GM23338 (cell line): ENCODE results near the gene STX4. TPM values are rescaled to one million over a fixed set of nuclear protein-coding genes. Genes with fewer than 3 reads are reported as not detected.

ENCODE experiments used
- ATAC-seq: fragments of 200-7000 bp; cut with Tn5 transposase; 3 replicates; pipeline ENCODE4 v1.9.1; 2020
- DNase-seq: peaks from one replicate; pipeline ENCODE4 v3.0.0-alpha.2; 2015; ENCODE audit warnings: low spot score
- H2AFZ ChIP-seq: fragments of 200-600 bp; sonication (generic); 2 replicates; pipeline ENCODE4 v1.8.0; 2016; ENCODE audit warnings: antibody characterized with exemption, mild to moderate bottlenecking, moderate library complexity
- H3F3A ChIP-seq: fragments of 200-600 bp; sonication (generic); replicated peaks from 2 replicates; pipeline ENCODE4 v1.8.0; 2017; ENCODE audit warnings: antibody characterized with exemption, mixed run types, low read depth
- H3K27ac ChIP-seq: fragments of 200-600 bp; sonication (generic); 2 replicates; pipeline ENCODE4 v1.6.1; 2016; ENCODE audit warnings: low read depth
- H3K27me3 ChIP-seq: fragments of 200-600 bp; sonication (generic); 2 replicates; pipeline ENCODE4 v1.8.0; 2016; ENCODE audit warnings: mild to moderate bottlenecking, mixed run types, moderate library complexity; ENCODE audit not compliant: insufficient read depth
- H3K36me3 ChIP-seq: fragments of 200-600 bp; sonication (generic); 2 replicates; pipeline ENCODE4 v1.8.0; 2016; ENCODE audit warnings: mild to moderate bottlenecking; ENCODE audit not compliant: insufficient read depth
- H3K4me1 ChIP-seq: fragments of 200-600 bp; sonication (generic); 2 replicates; pipeline ENCODE4 v1.8.0; 2016; ENCODE audit warnings: mild to moderate bottlenecking, moderate library complexity; ENCODE audit not compliant: insufficient read depth
- H3K4me2 ChIP-seq: fragments of 200-600 bp; sonication (generic); 2 replicates; pipeline ENCODE4 v1.7.1; 2017; ENCODE audit warnings: mixed run types
- H3K4me3 ChIP-seq: fragments of 200-600 bp; sonication (generic); 2 replicates; pipeline ENCODE4 v1.6.1; 2016; ENCODE audit warnings: mixed run types
- H3K79me2 ChIP-seq: fragments of 200-600 bp; sonication (generic); replicated peaks from 2 replicates; pipeline ENCODE4 v1.8.0; 2017; ENCODE audit warnings: mild to moderate bottlenecking; ENCODE audit not compliant: insufficient read depth
- H3K9me2 ChIP-seq: fragments of 200-600 bp; sonication (generic); 2 replicates; pipeline ENCODE4 v1.8.0; 2017; ENCODE audit not compliant: insufficient read depth
- H4K20me1 ChIP-seq: fragments of 200-600 bp; sonication (generic); replicated peaks from 2 replicates; pipeline ENCODE4 v1.8.0; 2017; ENCODE audit warnings: mild to moderate bottlenecking; ENCODE audit not compliant: insufficient read depth
- H3K27ac Mint-ChIP-seq: 2 replicates; pipeline ENCODE4 v1.8.0; 2020; ENCODE audit warnings: inconsistent platforms, mild to moderate bottlenecking, moderate library complexity, mixed read lengths
- H3K27me3 Mint-ChIP-seq: 3 replicates; pipeline ENCODE4 v1.8.0; 2022; ENCODE audit warnings: low read depth, mild to moderate bottlenecking, moderate library complexity, mixed read lengths, inconsistent platforms; ENCODE audit not compliant: insufficient read depth, poor library complexity
- H3K36me3 Mint-ChIP-seq: 3 replicates; pipeline ENCODE4 v1.8.0; 2021; ENCODE audit warnings: low read depth, mild to moderate bottlenecking, inconsistent platforms, moderate library complexity, mixed read lengths
- H3K4me1 Mint-ChIP-seq: 3 replicates; pipeline ENCODE4 v1.8.0; 2020; ENCODE audit warnings: mild to moderate bottlenecking, inconsistent platforms, mixed read lengths
- H3K4me3 Mint-ChIP-seq: 3 replicates; pipeline ENCODE4 v1.8.0; 2021; ENCODE audit warnings: moderate library complexity, mild to moderate bottlenecking, inconsistent platforms, mixed read lengths
- H3K9me3 Mint-ChIP-seq: 3 replicates; pipeline ENCODE4 v1.8.0; 2020; ENCODE audit warnings: moderate library complexity, mild to moderate bottlenecking, inconsistent platforms, mixed read lengths
- CTCF ChIP-seq, 2 experiments: fragments of 200-600 bp in 1 of 2; sonication (generic) in 1 of 2; conservative IDR thresholded peaks; 2 replicates each; pipeline versions ENCODE4 v1.5.1 to v1.6.1; 2016 to 2017; ENCODE audit warnings: antibody characterized with exemption in 2 of 2, low read depth in 2 of 2, mild to moderate bottlenecking in 2 of 2, moderate library complexity in 1 of 2
- EZH2 ChIP-seq: fragments of 200-600 bp; sonication (generic); IDR thresholded peaks from one replicate; pipeline ENCODE4 v1.8.0; 2017; ENCODE audit warnings: antibody characterized with exemption, mild to moderate bottlenecking, low read depth; ENCODE audit not compliant: unreplicated experiment
- EZH2phosphoT487 ChIP-seq: fragments of 200-600 bp; sonication (generic); IDR thresholded peaks from one replicate; pipeline ENCODE4 v1.8.1; 2018; ENCODE audit warnings: antibody characterized with exemption; ENCODE audit not compliant: unreplicated experiment
- POLR2AphosphoS5 ChIP-seq: IDR thresholded peaks from 2 replicates; pipeline ENCODE4 v1.6.1; 2016; ENCODE audit warnings: antibody characterized with exemption, low read depth
- STAT1 ChIP-seq: IDR thresholded peaks from one replicate; pipeline ENCODE4 v1.6.1; 2016; ENCODE audit warnings: antibody characterized with exemption; ENCODE audit not compliant: unreplicated experiment
- ZNF114 ChIP-seq: fragments of 250-450 bp; sonication (Bioruptor Pico); IDR thresholded peaks from 2 replicates; pipeline ENCODE4 v1.5.0; 2020; ENCODE audit warnings: mild to moderate bottlenecking, moderate library complexity
- ZNF331 ChIP-seq: fragments of 250-450 bp; sonication (Bioruptor Pico); IDR thresholded peaks from 2 replicates; pipeline ENCODE4 v1.5.0; 2020; ENCODE audit warnings: low read depth, mild to moderate bottlenecking, moderate library complexity
- ZNF462 ChIP-seq: fragments of 250-450 bp; sonication (Bioruptor Pico); IDR thresholded peaks from 2 replicates; pipeline ENCODE4 v1.5.0; 2020; ENCODE audit warnings: mild to moderate bottlenecking, moderate library complexity
- polyA plus RNA-seq: library from polyadenylated mRNA; unstranded; fragments of >200 nt; fragmentation: Nextera tagmentation; extraction: Ambion mirVana; gene quantifications from 2 replicates; pipeline ENCODE4 v1.2.1, GENCODE V29; 2016
- total RNA-seq: library from RNA; depleted of rRNA; stranded (reverse); fragments of >200 nt; shearing (Covaris generic); gene quantifications from 2 replicates; pipeline ENCODE4 v1.2.3, GENCODE V29; 2014

Gene STX4
- total and polyA plus RNA-seq, 2 experiments from 2014 or later, result 13.0 to 39.3 TPM

- no peak for TF ChIP-seq ZNF462 (CRISPR knock-in tag)
- no peak for TF ChIP-seq ZNF331
- TF ChIP-seq POLR2AphosphoS5, result no peak
- TF ChIP-seq EZH2, result no peak
- TF ChIP-seq ZNF114, result no peak
- no peak for TF ChIP-seq CTCF (conservative IDR thresholded peaks at IDR 0.05; ENCODE audit: low read depth in 2 of 2)
Observed at GRCh38 chr16:31082368-31083045, 49.1 kb downstream of the STX4 start (continued).

- no peak for ATAC-seq
- DNase-seq, result no peak
- H4K20me1 ChIP-seq, result no peaks in the 10 kb centered on the region; the same call in 1 of the 2 replicates
- no peaks in the 10 kb centered on the region for H3K4me1 ChIP-seq
- no peaks in the 10 kb centered on the region for H3K9me3 Mint-ChIP-seq
- H3K36me3 ChIP-seq, result no peaks in the 10 kb centered on the region
- no peaks in the 10 kb centered on the region for H3K27me3 ChIP-seq
- H3K79me2 ChIP-seq, result no peaks in the 10 kb centered on the region
- H3K27ac Mint-ChIP-seq, result no peak overlapping the region
- H3K4me2 ChIP-seq, result no peak overlapping the region
- H3K27ac ChIP-seq, result no peak overlapping the region
- H3F3A ChIP-seq, result no peaks in the 10 kb centered on the region
- H3K36me3 Mint-ChIP-seq, result peaks cover 37% of the 10 kb centered on the region
- no peak overlapping the region for H3K4me3 ChIP-seq
- H3K4me1 Mint-ChIP-seq, result peaks cover 5% of the 10 kb centered on the region; the same call in 1 of the 3 replicates
- H3K4me3 Mint-ChIP-seq, result no peak overlapping the region; the same call in 2 of the 3 replicates
- no peaks in the 10 kb centered on the region for H3K9me2 ChIP-seq
- peaks cover 9% of the 10 kb centered on the region for H3K27me3 Mint-ChIP-seq
- no peak overlapping the region for H2AFZ ChIP-seq
- no peak for TF ChIP-seq STAT1
- no peak for TF ChIP-seq EZH2phosphoT487
- TF ChIP-seq ZNF462 (CRISPR knock-in tag), result no peak
Observed at GRCh38 chr16:31083081-31083480, 49.7 kb downstream of the STX4 start.
